ENCODE results near the gene OR51G1.

DNA sequence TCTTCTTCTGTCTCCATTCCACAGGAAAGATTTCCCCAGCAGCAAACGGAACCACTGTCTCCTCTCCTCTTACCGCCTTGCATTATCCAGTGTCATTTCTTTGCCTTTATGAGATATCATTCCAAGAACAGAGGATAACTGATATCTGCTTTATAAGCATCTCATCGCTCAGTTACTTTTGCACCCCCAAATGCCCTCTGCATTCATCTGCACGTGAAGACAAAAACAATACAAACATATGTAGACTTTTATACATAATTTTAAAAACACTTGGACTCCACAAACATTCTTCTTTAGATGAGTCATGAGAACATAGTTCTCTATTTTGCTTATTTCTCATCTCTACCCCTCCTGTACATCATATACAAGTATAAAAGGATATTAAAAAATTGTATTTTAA lies 43.0 kb downstream of the OR51G1 start:
- no peak for TF ChIP-seq POLR2A (IDR thresholded peaks at IDR 0.05)
- TF ChIP-seq, protein P1, sequence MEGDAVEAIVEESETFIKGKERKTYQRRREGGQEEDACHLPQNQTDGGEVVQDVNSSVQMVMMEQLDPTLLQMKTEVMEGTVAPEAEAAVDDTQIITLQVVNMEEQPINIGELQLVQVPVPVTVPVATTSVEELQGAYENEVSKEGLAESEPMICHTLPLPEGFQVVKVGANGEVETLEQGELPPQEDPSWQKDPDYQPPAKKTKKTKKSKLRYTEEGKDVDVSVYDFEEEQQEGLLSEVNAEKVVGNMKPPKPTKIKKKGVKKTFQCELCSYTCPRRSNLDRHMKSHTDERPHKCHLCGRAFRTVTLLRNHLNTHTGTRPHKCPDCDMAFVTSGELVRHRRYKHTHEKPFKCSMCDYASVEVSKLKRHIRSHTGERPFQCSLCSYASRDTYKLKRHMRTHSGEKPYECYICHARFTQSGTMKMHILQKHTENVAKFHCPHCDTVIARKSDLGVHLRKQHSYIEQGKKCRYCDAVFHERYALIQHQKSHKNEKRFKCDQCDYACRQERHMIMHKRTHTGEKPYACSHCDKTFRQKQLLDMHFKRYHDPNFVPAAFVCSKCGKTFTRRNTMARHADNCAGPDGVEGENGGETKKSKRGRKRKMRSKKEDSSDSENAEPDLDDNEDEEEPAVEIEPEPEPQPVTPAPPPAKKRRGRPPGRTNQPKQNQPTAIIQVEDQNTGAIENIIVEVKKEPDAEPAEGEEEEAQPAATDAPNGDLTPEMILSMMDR (IDR thresholded peaks at IDR 0.05) = no peak
